Vagina (tissue), 2 donors: ENCODE data around the gene PRR18.

Source experiments
- POLR2A ChIP-seq, 2 donors: fragments of 450-650 bp; IDR thresholded peaks; one replicate each; pipeline ENCODE4 v1.6.1; 2017; ENCODE audit warnings: antibody characterized with exemption in 2 of 2, mild to moderate bottlenecking in 2 of 2, moderate library complexity in 2 of 2
- POLR2AphosphoS5 ChIP-seq, 2 donors: sonication (generic); formaldehyde crosslinking; IDR thresholded peaks; one replicate each; pipeline ENCODE4 v1.9.0; 2017; ENCODE audit warnings: antibody characterized with exemption in 2 of 2, mild to moderate bottlenecking in 2 of 2, low read depth in 1 of 2; ENCODE audit not compliant: insufficient read depth in 1 of 2
- TF ChIP-seq, protein P1 (sequence below), 3 experiments: fragments of 450-650 bp in 2 of 3; fragments of 200-600 bp in 1 of 3; sonication (generic) in 1 of 3; IDR thresholded peaks; one replicate each; pipeline ENCODE4 v1.5.1; 2017 to 2019; ENCODE audit warnings: antibody characterized with exemption in 3 of 3, mild to moderate bottlenecking in 2 of 3, moderate library complexity in 2 of 3

DNA sequence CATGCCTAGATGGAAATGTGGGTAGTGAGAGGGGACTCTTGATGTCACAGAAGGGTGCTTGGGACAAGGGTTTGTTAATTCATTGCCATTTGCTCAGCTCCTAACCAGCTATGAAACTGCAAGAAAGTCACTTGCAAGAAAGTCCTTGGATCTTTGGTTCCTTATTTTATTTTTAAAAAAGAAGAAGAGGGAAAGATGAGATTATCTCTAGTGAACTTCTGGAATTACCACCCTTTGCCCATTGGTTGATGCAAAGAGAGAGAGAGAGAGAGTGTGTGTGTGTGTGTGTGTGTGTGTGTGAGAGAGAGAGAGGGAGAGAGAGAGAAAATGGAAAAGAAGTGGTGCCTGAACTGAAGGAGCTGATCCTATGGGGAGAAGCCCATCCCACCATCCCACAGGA is 38.8 kb upstream of the PRR18 start:
- TF ChIP-seq, protein P1, sequence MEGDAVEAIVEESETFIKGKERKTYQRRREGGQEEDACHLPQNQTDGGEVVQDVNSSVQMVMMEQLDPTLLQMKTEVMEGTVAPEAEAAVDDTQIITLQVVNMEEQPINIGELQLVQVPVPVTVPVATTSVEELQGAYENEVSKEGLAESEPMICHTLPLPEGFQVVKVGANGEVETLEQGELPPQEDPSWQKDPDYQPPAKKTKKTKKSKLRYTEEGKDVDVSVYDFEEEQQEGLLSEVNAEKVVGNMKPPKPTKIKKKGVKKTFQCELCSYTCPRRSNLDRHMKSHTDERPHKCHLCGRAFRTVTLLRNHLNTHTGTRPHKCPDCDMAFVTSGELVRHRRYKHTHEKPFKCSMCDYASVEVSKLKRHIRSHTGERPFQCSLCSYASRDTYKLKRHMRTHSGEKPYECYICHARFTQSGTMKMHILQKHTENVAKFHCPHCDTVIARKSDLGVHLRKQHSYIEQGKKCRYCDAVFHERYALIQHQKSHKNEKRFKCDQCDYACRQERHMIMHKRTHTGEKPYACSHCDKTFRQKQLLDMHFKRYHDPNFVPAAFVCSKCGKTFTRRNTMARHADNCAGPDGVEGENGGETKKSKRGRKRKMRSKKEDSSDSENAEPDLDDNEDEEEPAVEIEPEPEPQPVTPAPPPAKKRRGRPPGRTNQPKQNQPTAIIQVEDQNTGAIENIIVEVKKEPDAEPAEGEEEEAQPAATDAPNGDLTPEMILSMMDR (IDR thresholded peaks at IDR 0.05) = no peak
- TF ChIP-seq POLR2A (IDR thresholded peaks at IDR 0.05) = no peak
- no peak for TF ChIP-seq POLR2AphosphoS5 (IDR thresholded peaks at IDR 0.05; ENCODE audit: insufficient read depth in 1 of 2, low read depth in 1 of 2)
